H54 (cell line): ENCODE results near the gene FLACC1.
"Not testable (repeated sequence)": the region's sequence is repeated elsewhere in the genome, so short reads cannot be mapped to it uniquely, and the experiment has no call there.

ENCODE experiments used
- DNase-seq: peaks from one replicate; pipeline ENCODE4 v3.0.0; 2011; ENCODE audit warnings: low spot score, mixed read lengths; ENCODE audit not compliant: insufficient read length
- FAIRE-seq: peaks from 3 replicates; lab custom pipeline; 2011; peaks lifted over from hg19 to GRCh38; lab: Jason Lieb, UNC
- POLR2A ChIP-seq: IDR thresholded peaks from 2 replicates; pipeline ENCODE4 v1.6.1; 2011; ENCODE audit warnings: low read depth, mild to moderate bottlenecking, low read length

FLACC1 gene

DNA sequence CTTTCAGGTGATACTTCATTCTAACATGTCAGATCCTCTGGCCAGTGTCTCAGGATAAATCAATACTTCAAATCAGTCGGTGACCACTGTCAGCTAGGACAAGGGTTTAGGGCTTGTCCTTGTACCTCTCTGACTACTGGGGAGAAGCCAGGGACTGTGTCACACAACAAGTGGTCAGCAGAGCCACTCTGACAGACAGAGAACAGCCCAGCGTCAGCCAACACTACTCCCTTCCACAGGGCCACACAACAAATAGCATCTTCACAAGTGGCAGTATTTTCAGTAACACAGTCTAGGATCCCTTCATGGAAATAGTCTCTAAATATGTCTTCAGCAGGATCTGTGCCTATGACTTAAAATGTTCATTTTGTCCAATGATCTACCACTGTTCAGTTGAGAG lies 14.2 kb downstream of the FLACC1 start:
- no peak for FAIRE-seq
- no peak for TF ChIP-seq POLR2A
- no peak for DNase-seq

DNA sequence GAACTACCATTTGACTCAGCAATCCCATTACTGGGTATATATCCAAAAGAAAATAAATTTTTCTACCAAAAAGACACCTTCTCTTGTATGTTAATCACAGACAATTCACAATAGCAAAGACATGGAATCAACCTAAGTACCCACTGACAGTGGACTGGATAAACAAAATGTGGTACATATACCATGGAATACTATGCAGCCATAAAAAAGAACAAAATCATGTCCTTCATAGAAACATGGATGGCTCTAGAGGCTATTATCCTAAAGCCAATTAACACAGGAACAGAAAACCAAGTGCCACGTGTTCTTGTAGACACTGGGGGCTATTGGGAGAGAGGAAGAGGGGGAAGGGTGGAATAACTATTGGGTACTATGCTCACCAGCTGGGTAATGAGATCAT lies 27.7 kb downstream of the FLACC1 start:
- no peak for DNase-seq
- FAIRE-seq, result no peak
- TF ChIP-seq POLR2A, result no peak

DNA sequence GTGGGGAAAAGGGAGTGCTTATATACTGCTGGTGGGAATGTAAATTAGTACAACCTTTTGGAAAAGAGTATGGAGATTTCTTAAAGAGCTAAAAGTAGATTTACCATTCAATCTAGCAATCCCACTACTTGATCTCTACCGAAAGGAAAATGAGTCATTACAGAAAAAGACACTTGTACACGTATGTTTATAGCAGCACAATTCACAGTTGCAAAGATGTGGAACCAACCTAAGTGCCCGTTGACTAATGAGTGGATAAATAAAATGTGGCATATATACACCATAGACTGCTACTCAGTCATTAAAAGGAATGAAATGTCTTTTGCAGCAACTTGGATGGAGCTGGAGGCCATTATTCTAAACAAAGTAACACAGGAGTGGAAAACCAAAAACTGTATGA lies 29.5 kb downstream of the FLACC1 start:
- DNase-seq, result no peak
- no peak for FAIRE-seq
- no peak for TF ChIP-seq POLR2A

DNA sequence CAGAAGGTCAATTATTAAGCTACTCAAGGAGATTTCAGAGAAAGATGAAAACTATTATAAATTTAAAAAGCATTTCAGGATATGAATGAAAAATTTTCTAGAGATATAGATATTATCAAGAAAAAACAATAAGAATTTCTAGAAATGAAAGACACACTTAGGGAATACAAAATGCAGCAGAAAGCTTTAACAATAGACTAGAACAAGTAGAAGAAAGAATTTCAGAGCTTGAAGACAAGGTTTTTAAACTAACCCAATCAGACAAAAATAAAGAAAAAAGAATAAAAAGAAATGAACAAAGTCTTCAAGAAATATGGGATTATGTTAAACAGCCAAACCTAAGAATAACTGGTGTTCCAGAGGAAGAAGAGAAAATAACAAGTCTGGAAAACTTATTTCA lies 34.4 kb downstream of the FLACC1 start:
- DNase-seq (no peak), FAIRE-seq (no peak)
- TF ChIP-seq POLR2A, result no peak

DNA sequence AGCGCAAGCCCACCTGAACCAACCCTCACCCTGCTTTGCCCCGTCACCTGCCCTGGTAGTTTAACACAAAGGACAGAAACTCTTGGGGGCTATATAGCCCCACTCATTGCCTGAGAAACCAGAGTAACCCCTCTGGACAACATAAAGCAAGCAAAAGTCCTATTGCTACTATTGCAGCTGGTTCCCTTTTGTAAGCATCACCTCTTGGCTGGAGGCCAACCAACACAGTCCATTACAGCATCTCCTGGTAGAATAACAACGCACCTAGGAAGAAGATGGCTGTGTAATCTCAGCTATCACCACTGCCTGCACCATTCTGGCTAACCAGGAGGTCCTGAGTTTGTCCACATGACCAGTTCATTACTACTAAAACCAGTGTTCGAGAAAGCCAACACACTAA lies 36.4 kb downstream of the FLACC1 start:
- FAIRE-seq, result no peak

DNA sequence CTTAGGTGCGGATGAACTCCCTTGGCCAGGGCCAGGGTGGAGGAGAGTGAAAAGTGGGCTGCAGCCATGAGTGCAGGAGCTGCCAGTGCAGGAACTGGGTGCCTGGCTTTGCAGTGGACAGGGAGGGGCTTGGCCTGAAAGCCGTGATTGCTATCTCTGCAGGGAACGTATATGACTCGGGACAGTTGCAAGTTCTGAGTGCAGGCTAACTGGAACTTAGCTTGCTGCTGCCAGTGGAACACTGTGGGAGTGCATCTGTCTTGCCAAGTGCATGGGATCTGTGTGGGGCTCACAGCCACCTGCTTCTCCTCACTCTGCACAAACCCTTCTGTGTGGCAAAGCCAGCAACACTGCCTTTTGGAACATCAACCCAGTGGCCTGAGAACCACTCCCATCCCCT lies 36.9 kb downstream of the FLACC1 start:
- TF ChIP-seq POLR2A, result no peak
- FAIRE-seq, result no peak

More for the DNA sequence above, 36.4 kb downstream of the FLACC1 start:
- TF ChIP-seq POLR2A, result no peak
- DNase-seq, result no peak

DNA sequence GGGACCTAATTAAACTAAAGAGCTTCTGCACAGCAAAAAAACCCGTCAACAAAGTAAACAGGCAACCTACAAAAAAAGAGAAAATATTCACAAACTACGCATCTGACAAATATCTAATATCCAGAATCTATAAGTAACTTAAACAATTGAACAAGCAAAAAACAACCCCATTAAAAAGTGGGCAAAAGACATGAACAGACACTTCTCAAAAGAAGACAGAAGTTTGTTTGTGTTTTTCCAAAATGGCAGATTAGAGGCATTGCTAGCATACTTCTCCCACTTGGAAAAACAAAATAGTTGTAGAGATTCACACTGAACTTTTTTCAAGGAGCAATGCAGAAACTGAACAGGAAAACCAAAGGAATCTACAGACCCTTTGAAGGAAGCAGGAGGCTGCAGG lies 37.6 kb downstream of the FLACC1 start:
- no peak for FAIRE-seq
- no peak for TF ChIP-seq POLR2A
- DNase-seq, result no peak

More for the DNA sequence above, 36.9 kb downstream of the FLACC1 start:
- DNase-seq, result no peak

DNA sequence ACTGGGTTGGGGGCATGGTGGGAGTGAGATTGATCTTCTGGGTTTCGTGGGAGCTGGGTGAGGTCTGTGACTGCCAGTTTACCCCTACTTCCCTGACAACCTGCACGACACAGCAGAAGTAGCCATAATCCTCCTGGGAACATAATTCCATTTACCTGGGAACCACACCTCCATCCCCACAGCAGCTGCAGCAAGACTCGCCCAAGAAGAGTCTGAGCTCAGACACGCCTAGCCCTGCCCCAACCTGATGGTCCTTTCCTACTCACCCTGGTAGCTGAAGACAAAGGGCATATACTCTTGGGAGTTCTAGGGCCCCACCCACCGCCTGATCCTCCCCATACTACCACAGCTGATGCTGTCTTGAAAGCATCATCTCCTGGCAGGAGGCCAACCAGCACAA lies 43.8 kb downstream of the FLACC1 start:
- TF ChIP-seq POLR2A, result no peak
- FAIRE-seq, result no peak
- no peak for DNase-seq

DNA sequence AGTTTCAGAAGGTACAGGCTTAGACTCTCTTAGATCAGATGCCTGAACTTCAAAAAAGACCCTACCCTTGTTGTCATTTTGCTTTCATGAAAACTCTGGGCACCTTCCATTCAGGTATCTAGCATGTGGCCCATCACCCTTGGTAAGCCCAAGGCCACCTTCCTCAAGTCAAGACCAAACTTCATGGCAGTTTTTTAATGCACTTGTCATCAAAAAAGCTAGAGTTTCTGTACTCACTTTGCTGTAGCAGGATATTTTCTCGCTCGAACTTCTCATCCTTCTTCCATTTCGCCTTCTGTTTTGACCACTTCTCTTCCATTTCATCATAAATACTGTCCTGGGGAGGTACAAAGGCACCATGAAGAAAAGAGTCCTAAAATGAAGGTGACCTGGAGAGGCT lies 48.2 kb downstream of the FLACC1 start:
- FAIRE-seq (no peak), DNase-seq (no peak)
- no peak for TF ChIP-seq POLR2A

DNA sequence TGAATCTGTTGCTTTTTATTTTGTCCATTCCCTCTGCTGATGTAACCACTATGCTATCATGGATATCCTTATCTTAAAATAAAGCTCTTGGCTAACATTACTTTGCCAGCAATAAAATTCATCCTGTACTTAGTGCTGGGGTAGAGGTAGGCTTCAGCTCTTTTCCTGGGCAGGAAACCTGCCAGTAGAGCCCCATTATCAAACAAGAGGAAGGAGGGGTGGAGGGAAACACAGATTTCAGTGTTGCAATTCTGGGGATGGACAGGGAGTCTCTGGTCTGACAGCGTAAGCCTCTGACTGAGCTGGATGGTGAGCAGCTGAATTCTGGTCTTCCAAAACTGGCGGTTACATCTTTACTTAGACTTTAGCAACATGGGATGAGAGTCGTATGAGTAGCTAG lies 49.3 kb downstream of the FLACC1 start:
- FAIRE-seq (no peak), DNase-seq (no peak)
- no peak for TF ChIP-seq POLR2A

DNA sequence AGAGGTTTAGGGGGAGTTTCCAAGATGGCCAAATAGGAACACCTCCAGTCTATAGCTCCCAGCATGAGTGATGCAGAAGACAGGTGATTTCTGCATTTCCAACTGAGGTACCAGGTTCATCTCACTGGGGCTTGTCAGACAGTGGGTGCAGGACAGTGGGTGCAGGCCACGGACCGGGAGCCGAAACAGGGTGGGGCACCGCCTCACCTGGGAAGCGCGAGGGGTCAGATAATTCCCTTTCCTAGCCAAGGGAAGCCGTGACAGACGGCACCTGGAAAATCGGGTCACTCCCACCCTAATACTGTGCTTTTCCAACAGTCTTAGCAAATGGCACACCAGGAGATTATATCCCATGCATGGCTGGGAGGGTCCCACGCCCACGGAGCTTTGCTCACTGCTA lies 57.2 kb downstream of the FLACC1 start:
- not testable (repeated sequence) for DNase-seq, FAIRE-seq

DNA sequence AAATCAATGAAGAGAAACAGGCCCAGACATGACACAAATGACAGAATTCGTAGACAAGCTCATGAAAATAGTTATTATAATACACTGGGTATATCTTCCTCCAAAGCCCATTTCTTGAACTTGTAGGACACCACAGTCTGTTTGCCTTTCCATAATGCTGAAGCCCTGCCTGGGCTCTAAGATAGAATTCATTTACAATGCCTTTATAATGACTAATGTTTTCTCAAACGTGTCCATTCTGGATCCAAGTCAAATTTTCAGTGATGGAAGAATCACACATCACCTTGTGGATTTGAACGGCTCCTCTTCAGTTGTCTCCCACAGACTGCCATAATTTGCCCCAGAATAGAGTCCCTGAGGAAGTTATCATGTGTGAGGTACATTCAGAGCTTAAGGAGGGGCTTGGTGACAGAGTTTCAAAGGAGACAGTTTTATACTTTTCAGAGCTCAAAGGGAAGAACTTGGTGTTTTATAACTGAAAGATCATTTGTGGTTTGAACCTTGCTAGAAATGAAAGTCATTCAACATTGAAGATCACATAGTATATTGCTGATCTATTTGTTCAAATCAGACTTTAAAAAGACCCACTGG lies 58.6 kb downstream of the FLACC1 start:
- TF ChIP-seq POLR2A, result no peak
- FAIRE-seq (no peak), DNase-seq (no peak)

DNA sequence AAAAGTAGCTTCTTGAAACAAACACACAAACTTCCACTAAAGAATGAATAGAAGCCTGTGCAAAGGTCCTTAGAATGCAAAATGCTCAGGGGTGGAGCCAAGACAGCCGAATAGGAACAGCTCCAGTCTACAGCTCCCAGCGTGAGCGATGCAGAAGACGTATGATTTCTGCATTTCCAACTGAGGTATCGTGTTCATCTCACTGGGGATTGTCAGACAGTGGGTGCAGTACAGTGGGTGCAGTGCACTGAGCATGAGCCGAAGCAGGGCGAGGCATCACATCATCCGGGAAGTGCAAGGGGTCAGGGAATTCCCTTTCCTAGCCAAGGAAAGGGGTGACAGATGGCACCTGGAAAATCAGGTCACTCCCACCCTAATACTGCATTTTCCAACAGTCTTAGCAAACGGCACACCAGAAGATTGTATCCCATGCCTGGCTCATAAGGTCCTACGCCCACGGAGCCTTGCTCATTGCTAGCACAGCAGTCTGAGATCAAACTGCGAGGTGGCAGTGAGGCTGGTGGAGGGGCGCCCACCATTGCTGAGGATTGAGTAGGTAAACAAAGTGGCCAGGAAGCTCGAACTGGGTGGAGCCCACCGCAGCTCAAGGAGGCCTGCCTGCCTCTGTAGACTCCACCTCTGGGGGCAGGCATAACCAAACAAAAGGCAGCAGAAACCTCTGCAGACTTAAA lies 66.5 kb downstream of the FLACC1 start:
- FAIRE-seq, DNase-seq: not testable (repeated sequence)

DNA sequence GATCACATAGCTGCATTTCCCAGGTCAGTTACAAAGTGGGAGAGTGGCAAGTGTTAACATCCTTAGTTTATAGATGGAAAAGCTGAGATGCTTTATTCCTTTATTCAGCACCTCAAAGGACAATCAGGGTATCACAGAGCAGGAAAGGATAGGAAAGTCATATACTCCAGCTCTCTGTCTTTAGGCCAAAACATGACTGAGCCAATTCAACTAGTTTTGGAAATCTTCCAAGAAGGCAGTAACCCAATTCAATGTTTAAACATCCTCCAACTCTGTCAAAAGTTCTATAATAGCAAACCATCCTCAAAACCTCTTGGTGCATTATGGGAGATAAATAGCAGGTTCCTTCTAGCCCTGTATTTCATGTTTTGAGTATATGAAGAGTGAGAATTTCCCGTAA lies 71.6 kb downstream of the FLACC1 start:
- DNase-seq (no peak), FAIRE-seq (no peak)
- TF ChIP-seq POLR2A, result no peak
